GM13977 (cell line): ENCODE data around the gene SLCO2A1.

Source experiments
- DNase-seq: peaks from one replicate; pipeline ENCODE4 v3.0.0; 2012; ENCODE audit warnings: low spot score
- in situ Hi-C: fragments of 300-500 bp; cut with MboI; formaldehyde crosslinking; loops from one replicate; pipeline ENCODE4 v1.12.0; 2022; ENCODE audit warnings: low sequenced_read_pairs, low pct_unique_long_range_greater_than_20kb, mixed read lengths, inconsistent platforms; ENCODE audit not compliant: unreplicated experiment
- TF ChIP-seq, protein P1 (sequence below): IDR thresholded peaks from 2 replicates; pipeline ENCODE4 v1.5.1; 2012; ENCODE audit warnings: mild to moderate bottlenecking, control low read depth; ENCODE audit not compliant: insufficient read depth; ENCODE audit errors: extremely low read depth, missing control alignments

The SLCO2A1 gene

GRCh38 chr3:134040066-134040465 is 10.3 kb upstream of the SLCO2A1 start:
- in situ Hi-C loops: no loop called here
- TF ChIP-seq, protein P1, sequence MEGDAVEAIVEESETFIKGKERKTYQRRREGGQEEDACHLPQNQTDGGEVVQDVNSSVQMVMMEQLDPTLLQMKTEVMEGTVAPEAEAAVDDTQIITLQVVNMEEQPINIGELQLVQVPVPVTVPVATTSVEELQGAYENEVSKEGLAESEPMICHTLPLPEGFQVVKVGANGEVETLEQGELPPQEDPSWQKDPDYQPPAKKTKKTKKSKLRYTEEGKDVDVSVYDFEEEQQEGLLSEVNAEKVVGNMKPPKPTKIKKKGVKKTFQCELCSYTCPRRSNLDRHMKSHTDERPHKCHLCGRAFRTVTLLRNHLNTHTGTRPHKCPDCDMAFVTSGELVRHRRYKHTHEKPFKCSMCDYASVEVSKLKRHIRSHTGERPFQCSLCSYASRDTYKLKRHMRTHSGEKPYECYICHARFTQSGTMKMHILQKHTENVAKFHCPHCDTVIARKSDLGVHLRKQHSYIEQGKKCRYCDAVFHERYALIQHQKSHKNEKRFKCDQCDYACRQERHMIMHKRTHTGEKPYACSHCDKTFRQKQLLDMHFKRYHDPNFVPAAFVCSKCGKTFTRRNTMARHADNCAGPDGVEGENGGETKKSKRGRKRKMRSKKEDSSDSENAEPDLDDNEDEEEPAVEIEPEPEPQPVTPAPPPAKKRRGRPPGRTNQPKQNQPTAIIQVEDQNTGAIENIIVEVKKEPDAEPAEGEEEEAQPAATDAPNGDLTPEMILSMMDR: no peak

GRCh38 chr3:134039161-134039862 is 9.6 kb upstream of the SLCO2A1 start:
- no peak for DNase-seq
- in situ Hi-C loops: no loop called here
- TF ChIP-seq, protein P1: peak; percentile 19

More at GRCh38 chr3:134040066-134040465, 10.3 kb upstream of the SLCO2A1 start:
- no peak for DNase-seq

GRCh38 chr3:134038716-134039115 is 9.0 kb upstream of the SLCO2A1 start:
- TF ChIP-seq, protein P1: no peak
- in situ Hi-C loops: no loop called here
- DNase-seq: no peak

DNA sequence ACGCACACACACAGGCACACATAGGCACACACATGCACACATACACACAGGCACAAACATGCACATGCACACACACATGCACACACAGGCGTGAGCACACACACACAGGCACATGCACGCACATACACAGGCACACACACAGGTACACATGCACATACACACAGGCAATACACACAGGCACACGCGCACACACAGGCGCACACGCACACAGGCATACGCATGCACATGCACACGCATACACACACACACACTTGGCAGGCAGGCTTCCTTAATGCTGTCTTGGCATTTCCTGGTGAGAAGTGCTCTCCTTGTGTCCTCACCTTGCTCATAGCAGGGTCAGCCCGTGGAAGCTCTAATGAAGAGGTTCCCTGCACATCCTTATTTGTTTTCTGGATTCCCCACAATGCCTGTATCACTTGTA is 8.4 kb upstream of the SLCO2A1 start:
- in situ Hi-C loops: no loop called here
- TF ChIP-seq, protein P1: no peak
- no peak for DNase-seq

- in situ Hi-C loops: no loop called here
- TF ChIP-seq, protein P1: no peak
- DNase-seq: no peak
These were observed 7.4 kb upstream of the SLCO2A1 start for GRCh38 chr3:134037168-134037567.

DNA sequence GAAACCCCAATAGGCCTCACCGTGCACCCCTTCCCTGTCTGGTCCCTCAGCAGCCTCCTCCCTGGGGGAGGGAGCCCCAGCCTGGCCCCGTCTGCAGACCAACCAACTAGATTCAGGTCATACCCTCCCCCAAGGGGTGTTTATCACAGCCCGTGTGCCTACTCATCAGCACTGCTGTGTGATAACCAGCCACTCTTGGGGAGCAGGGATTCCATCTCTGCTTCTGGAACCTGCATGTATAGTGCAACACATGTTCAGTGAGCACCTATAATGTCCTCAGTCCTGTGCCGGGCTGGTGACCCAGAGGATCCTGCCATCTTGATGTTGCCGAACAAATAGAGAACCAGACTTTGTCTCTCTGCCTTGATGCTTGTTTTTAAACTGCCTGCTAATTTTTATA is 6.6 kb upstream of the SLCO2A1 start:
- TF ChIP-seq, protein P1: no peak
- in situ Hi-C loops: no loop called here
- no peak for DNase-seq

DNA sequence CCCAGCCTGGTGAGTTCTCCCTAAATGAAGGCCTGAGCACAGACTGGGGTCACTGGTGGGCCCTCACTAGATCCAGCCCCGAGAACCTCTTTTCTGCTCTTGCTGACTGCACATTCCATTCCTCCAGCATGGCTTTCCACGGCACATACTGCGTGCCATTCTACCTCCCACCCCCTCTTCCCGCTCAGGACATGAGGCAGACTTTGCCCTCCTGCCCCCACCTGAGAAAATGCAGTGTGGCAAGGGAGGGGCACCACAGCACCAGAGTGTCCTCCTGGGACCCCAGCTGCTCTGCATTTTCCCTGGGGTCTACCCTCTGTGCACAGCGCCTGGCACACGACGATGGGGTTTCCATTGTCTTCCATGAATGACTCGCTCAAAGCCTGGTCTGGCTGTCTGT is 6.1 kb upstream of the SLCO2A1 start:
- TF ChIP-seq, protein P1: no peak
- in situ Hi-C loops: no loop called here
- no peak for DNase-seq
